GM12878 (cell line): ENCODE results near the gene ZNF407. TPM values are rescaled to one million over a fixed set of nuclear protein-coding genes. Genes with fewer than 3 reads are reported as not detected.

Experiments used
- ATAC-seq: fragments of 200-7000 bp; cut with Tn5 transposase; 3 replicates; pipeline ENCODE4 v1.9.1; 2020; ENCODE audit warnings: mild to moderate bottlenecking, moderate library complexity
- BruUV-seq: library from RNA; stranded (reverse); fragments of 400-500 nt; replicated peaks from 2 replicates; lab custom pipeline; 2021; lab: Mats Ljungman, UMichigan
- CTCF ChIA-PET: fragments of 300-600 bp; sonication (Branson Sonifier 250); formaldehyde crosslinking; extraction: SDS; loops from one replicate; lab custom pipeline; 2021; ENCODE audit warnings: inconsistent platforms; lab: Yijun Ruan, JAX
- POLR2A ChIA-PET: fragments of 350-600 bp; formaldehyde crosslinking; extraction: SDS; loops from one replicate; lab custom pipeline; 2021; ENCODE audit warnings: inconsistent platforms; lab: Charles Lee
- RAD21 ChIA-PET: fragments of 300-600 bp; sonication (Branson Sonifier 250); formaldehyde crosslinking; loops from one replicate; lab custom pipeline; 2023; ENCODE audit warnings: antibody characterized with exemption; ENCODE audit not compliant: unreplicated experiment; lab: Charles Lee
- SMC1A ChIA-PET: fragments of 300-600 bp; sonication (Branson Sonifier 250); formaldehyde crosslinking; loops from one replicate; lab custom pipeline; 2023; ENCODE audit not compliant: unreplicated experiment, uncharacterized antibody; lab: Charles Lee
- DNase-seq: peaks from one replicate; pipeline ENCODE4 v3.0.0-alpha.2; 2011; ENCODE audit warnings: low read depth, low spot score
- FAIRE-seq: peaks from 3 replicates; lab custom pipeline; 2011; peaks lifted over from hg19 to GRCh38; lab: Jason Lieb, UNC
- H2AFZ ChIP-seq: 2 replicates; pipeline ENCODE4 v1.6.0; 2011; ENCODE audit warnings: low read depth, low read length, control low read depth; ENCODE audit not compliant: control insufficient read depth
- H3K27ac ChIP-seq: 2 replicates; pipeline ENCODE4 v1.5.1; 2011; ENCODE audit warnings: control low read depth; ENCODE audit not compliant: control insufficient read depth, insufficient read depth
- H3K27me3 ChIP-seq, 2 experiments: replicated peaks in 1 of 2; 2 replicates each; pipeline versions ENCODE4 v1.6.0 to v1.6.1; 2011; ENCODE audit warnings: low read length in 1 of 2; ENCODE audit not compliant: control insufficient read depth in 2 of 2, insufficient read depth in 2 of 2
- H3K36me3 ChIP-seq, 2 experiments: 2 replicates each; pipeline ENCODE4 v1.5.1; 2011; ENCODE audit warnings: low read length in 1 of 2; ENCODE audit not compliant: control insufficient read depth in 2 of 2, insufficient read depth in 2 of 2
- H3K4me1 ChIP-seq: 2 replicates; pipeline ENCODE4 v1.6.1; 2011; ENCODE audit warnings: mild to moderate bottlenecking, low read length, moderate library complexity, mixed read lengths; ENCODE audit not compliant: control insufficient read depth, insufficient read depth
- H3K4me2 ChIP-seq: 2 replicates; pipeline ENCODE4 v1.6.0; 2011; ENCODE audit warnings: control low read depth; ENCODE audit not compliant: control insufficient read depth, insufficient read depth
- H3K4me3 ChIP-seq: fragments of 200-600 bp; sonication (generic); 2 replicates; pipeline ENCODE4 v1.5.1; 2016
- H3K79me2 ChIP-seq: 2 replicates; pipeline ENCODE4 v1.6.0; 2011; ENCODE audit warnings: low read length; ENCODE audit not compliant: control insufficient read depth, insufficient read depth
- H3K9ac ChIP-seq: 2 replicates; pipeline ENCODE4 v1.8.0; 2011; ENCODE audit warnings: low read length, control low read depth, mixed read lengths; ENCODE audit not compliant: control insufficient read depth, insufficient read depth
- H3K9me3 ChIP-seq: replicated peaks from 3 replicates; pipeline ENCODE4 v1.5.1; 2011; ENCODE audit warnings: mild to moderate bottlenecking, low read length; ENCODE audit not compliant: control insufficient read depth, insufficient read depth
- H4K20me1 ChIP-seq: 2 replicates; pipeline ENCODE4 v1.6.0; 2011; ENCODE audit not compliant: control insufficient read depth, insufficient read depth
- BCL3 ChIP-seq: IDR thresholded peaks from 2 replicates; pipeline ENCODE4 v1.6.1; 2011; ENCODE audit warnings: borderline replicate concordance, low read depth, mild to moderate bottlenecking, moderate library complexity, low read length; ENCODE audit not compliant: insufficient read depth, poor library complexity, severe bottlenecking
- CHD2 ChIP-seq: IDR thresholded peaks from 2 replicates; pipeline ENCODE4 v1.6.1; 2011; ENCODE audit warnings: low read depth, low read length, improper control_type of control experiment, borderline replicate concordance
- HCFC1 ChIP-seq: fragments of 150-350 bp; IDR thresholded peaks from 2 replicates; pipeline ENCODE4 v1.6.1; 2014; ENCODE audit warnings: low read length
- WRNIP1 ChIP-seq: IDR thresholded peaks from 2 replicates; pipeline ENCODE4 v1.6.1; 2011; ENCODE audit warnings: low read depth, low read length, improper control_type of control experiment, borderline replicate concordance
- YBX1 ChIP-seq: fragments of 450-650 bp; IDR thresholded peaks from 2 replicates; pipeline ENCODE4 v1.6.1; 2016; ENCODE audit warnings: antibody characterized with exemption
- ZNF384 ChIP-seq: IDR thresholded peaks from 2 replicates; pipeline ENCODE4 v1.6.1; 2012; ENCODE audit warnings: low read depth, mild to moderate bottlenecking, low read length, improper control_type of control experiment, borderline replicate concordance
- WGBS: methylation state at CpG from one replicate; pipeline ENCODE4 v1.1.6; 2016; ENCODE audit warnings: low lambda C conversion rate; ENCODE audit not compliant: insufficient replicate concordance, insufficient coverage; ENCODE audit errors: missing lambda C conversion rate; 5-methylcytosine and 5-hydroxymethylcytosine counted together
- in situ Hi-C: fragments of 300-500 bp; cut with MboI; formaldehyde crosslinking; loops from 9 replicates; pipeline ENCODE4 v1.14.3; 2018; ENCODE audit warnings: mixed read lengths
- intact Hi-C: fragments of 100-400 bp; cut with micrococcal nuclease; formaldehyde crosslinking; loops from one replicate; pipeline ENCODE4 v1.14.2; 2022; ENCODE audit not compliant: unreplicated experiment
- polyA plus RNA-seq, 11 experiments: library from polyadenylated mRNA; depleted of rRNA in 4 of 11; unstranded in 6 of 11; stranded (reverse) in 5 of 11; fragments of >200 nt; fragmentation: Nextera tagmentation in 4 of 11; fragmentation: Illumina TruSeq in 1 of 11; extraction: Ambion mirVana in 4 of 11; extraction: Trizol in 1 of 11; gene quantifications; 1 replicate in 1 of 11; 2 replicates in 10 of 11; pipeline versions ENCODE4 v1.2.1 to v1.2.3, GENCODE V29; 2011 to 2016; ENCODE audit warnings: inconsistent platforms in 2 of 11, missing spikeins in 2 of 11, low read depth in 1 of 11
- total RNA-seq, 4 experiments: library from RNA; depleted of rRNA in 3 of 4; stranded (reverse); fragments of >200 nt in 3 of 4; fragmentation: Illumina TruSeq in 1 of 4; extraction: Trizol in 1 of 4; gene quantifications; 2 replicates each; pipeline versions ENCODE4 v1.2.1 to v1.2.3, GENCODE V29; 2013 to 2021

ZNF407 gene
- total and polyA plus RNA-seq, 10 of the 15 experiments (the other 5 are each of a cell fraction or from before 2014, with no cell fraction given): 0.69 to 11.6 (median 5.3) TPM

GRCh38 chr18:74662622-74663021, 65.0 kb downstream of the ZNF407 start:
- ATAC-seq: no peak
- SMC1A ChIA-PET: interaction anchor here (1.5 kb wide), 1 partner anchor 35 kb away, joined by 4 read pairs; no protein-coding TSS in a partner anchor
- CTCF ChIA-PET: interaction anchor here (2.7 kb wide), 1 partner anchor 301 kb away, joined by 10 read pairs; no protein-coding TSS in a partner anchor
- no peaks in the 10 kb centered on the region for H3K9me3 ChIP-seq
- no peaks in the 10 kb centered on the region for H3K79me2 ChIP-seq
- RAD21 ChIA-PET: no interaction called here
- no peaks in the 10 kb centered on the region for H3K27me3 ChIP-seq
- no peak overlapping the region for H2AFZ ChIP-seq
- no peak overlapping the region for H3K4me3 ChIP-seq
- DNase-seq: no peak
- in situ Hi-C loops: loop anchor here (10.0 to 25.0 kb wide), 2 partner anchors 300 to 812 kb away; no protein-coding TSS in a partner anchor
- H3K4me1 ChIP-seq: no peaks in the 10 kb centered on the region
- TF ChIP-seq CHD2 (no peak), WRNIP1 (no peak), BCL3 (no peak), YBX1 (no peak), ZNF384 (no peak), HCFC1 (no peak)
- no peak overlapping the region for H3K27ac ChIP-seq
- no peak overlapping the region for H3K9ac ChIP-seq
- BruUV-seq: no TSS peak
- POLR2A ChIA-PET: interaction anchor here (0.5 kb wide), 1 partner anchor 1046 kb away, joined by 4 read pairs; no protein-coding TSS in a partner anchor
- no peaks in the 10 kb centered on the region; a peak in 1 of 4 replicates for H3K36me3 ChIP-seq
- FAIRE-seq: peak; percentile 49
- intact Hi-C loops: no loop called here
- WGBS: 76% methylated on average over 2 of the region's 2 CpGs
- H3K4me2 ChIP-seq: no peak overlapping the region
- no peaks in the 10 kb centered on the region for H4K20me1 ChIP-seq
